ENCODE measurements around the gene SYNPO2. TPM values are rescaled to one million over a fixed set of nuclear protein-coding genes. Genes with fewer than 3 reads are reported as not detected.

The SYNPO2 gene
- total and polyA plus RNA-seq, 2 of the 8 experiments (the other 6 are each of a cell fraction or from before 2014, with no cell fraction given) = 0.50 to 4.2 TPM

DNA sequence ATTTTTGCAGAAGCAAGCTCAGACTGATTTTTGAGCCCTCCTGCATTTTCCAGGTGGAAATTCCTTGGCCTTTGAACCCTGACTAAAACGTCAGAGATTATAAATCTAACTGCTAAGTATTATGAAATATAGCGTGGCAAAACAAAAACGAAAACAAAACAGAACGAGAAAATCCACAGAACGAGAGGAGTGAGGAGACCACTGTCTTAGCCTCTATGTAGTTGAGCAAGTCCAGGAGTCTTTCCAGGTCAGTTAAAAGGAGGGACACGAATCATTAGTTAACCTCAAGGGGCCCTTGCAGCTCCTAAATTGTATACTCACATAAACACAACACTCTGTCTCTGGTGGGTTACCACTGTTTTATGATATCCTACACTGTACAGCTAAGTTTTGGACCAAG is 80.2 kb downstream of the SYNPO2 start (continued):
- TF ChIP-seq, protein P1, sequence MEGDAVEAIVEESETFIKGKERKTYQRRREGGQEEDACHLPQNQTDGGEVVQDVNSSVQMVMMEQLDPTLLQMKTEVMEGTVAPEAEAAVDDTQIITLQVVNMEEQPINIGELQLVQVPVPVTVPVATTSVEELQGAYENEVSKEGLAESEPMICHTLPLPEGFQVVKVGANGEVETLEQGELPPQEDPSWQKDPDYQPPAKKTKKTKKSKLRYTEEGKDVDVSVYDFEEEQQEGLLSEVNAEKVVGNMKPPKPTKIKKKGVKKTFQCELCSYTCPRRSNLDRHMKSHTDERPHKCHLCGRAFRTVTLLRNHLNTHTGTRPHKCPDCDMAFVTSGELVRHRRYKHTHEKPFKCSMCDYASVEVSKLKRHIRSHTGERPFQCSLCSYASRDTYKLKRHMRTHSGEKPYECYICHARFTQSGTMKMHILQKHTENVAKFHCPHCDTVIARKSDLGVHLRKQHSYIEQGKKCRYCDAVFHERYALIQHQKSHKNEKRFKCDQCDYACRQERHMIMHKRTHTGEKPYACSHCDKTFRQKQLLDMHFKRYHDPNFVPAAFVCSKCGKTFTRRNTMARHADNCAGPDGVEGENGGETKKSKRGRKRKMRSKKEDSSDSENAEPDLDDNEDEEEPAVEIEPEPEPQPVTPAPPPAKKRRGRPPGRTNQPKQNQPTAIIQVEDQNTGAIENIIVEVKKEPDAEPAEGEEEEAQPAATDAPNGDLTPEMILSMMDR (IDR thresholded peaks at IDR 0.05; ENCODE audit: control extremely low read depth in 1 of 3, insufficient read depth in 1 of 3, low read depth in 1 of 3, low read length in 3 of 3) = no peak
- no peak for TF ChIP-seq ZNF274 (IDR thresholded peaks at IDR 0.05; ENCODE audit: borderline replicate concordance, extremely low read depth, low read length)

Data from H1 (cell line).